WTC11 (cell line): ENCODE results near the gene LRRC47.

ENCODE experiments used
- IRF2 ChIP-seq: sonication (generic); formaldehyde crosslinking; IDR thresholded peaks from 2 replicates; pipeline ENCODE4 v1.8.0; 2022; ENCODE audit warnings: low read depth, missing genetic modification reagents, borderline replicate concordance
- NR1H2 ChIP-seq: sonication (generic); formaldehyde crosslinking; IDR thresholded peaks from 2 replicates; pipeline ENCODE4 v1.9.0; 2021; ENCODE audit warnings: mild to moderate bottlenecking, moderate library complexity, missing genetic modification reagents
- SP1 ChIP-seq: sonication (generic); formaldehyde crosslinking; conservative IDR thresholded peaks from 2 replicates; pipeline ENCODE4 v1.8.1; 2022; ENCODE audit warnings: missing genetic modification reagents
- TF ChIP-seq, protein P1 (sequence below): sonication (generic); formaldehyde crosslinking; conservative IDR thresholded peaks from 2 replicates; pipeline ENCODE4 v1.8.1; 2022; ENCODE audit warnings: mild to moderate bottlenecking, missing genetic modification reagents
- TF ChIP-seq, protein P2 (sequence below): fragments of 200-600 bp; IDR thresholded peaks from 2 replicates; pipeline ENCODE4 v1.8.0; 2022; ENCODE audit warnings: antibody characterized with exemption
- TF ChIP-seq, protein P3 (sequence below): sonication (generic); formaldehyde crosslinking; IDR thresholded peaks from 2 replicates; pipeline ENCODE4 v1.8.1; 2023; ENCODE audit warnings: mild to moderate bottlenecking, moderate library complexity, missing genetic modification reagents

DNA sequence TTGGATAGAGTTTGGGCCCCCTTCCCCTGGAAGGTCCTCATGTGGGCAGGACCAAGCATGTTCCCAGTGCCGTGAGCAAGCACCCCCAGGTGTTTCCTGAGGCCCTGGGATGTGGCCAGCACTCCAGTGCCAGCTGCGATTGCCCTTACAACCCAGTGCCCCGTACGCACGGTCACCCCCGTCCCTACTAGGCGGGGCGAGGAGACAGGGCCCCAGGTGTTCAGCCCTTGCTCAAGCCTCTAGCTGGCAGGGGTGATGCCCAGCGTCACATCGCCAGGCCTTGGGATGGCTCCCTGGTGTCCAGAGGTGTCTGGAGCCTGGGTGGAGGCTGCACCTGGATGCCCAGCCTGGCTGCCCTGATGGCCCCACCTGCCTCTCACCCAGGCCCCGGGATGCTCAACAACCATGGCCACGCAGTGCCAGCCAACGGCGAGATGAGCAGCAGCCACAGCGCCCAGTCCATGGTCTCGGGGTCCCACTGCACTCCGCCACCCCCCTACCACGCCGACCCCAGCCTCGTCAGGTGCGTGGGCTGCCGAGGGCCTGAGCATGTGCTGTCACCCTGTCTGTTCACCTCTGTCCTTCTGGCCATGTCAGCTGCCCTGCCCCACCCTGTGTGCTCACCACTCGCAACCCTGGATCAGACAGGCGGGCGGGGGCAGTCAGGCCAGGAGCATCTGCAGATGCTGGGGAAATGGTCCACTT, 65.6 kb downstream of the LRRC47 start:
- TF ChIP-seq, protein P1, sequence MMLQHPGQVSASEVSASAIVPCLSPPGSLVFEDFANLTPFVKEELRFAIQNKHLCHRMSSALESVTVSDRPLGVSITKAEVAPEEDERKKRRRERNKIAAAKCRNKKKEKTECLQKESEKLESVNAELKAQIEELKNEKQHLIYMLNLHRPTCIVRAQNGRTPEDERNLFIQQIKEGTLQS (CRISPR knock-in tag) = no peak
- TF ChIP-seq, protein P2, sequence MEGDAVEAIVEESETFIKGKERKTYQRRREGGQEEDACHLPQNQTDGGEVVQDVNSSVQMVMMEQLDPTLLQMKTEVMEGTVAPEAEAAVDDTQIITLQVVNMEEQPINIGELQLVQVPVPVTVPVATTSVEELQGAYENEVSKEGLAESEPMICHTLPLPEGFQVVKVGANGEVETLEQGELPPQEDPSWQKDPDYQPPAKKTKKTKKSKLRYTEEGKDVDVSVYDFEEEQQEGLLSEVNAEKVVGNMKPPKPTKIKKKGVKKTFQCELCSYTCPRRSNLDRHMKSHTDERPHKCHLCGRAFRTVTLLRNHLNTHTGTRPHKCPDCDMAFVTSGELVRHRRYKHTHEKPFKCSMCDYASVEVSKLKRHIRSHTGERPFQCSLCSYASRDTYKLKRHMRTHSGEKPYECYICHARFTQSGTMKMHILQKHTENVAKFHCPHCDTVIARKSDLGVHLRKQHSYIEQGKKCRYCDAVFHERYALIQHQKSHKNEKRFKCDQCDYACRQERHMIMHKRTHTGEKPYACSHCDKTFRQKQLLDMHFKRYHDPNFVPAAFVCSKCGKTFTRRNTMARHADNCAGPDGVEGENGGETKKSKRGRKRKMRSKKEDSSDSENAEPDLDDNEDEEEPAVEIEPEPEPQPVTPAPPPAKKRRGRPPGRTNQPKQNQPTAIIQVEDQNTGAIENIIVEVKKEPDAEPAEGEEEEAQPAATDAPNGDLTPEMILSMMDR = no peak
- TF ChIP-seq SP1 (CRISPR knock-in tag) (no peak), IRF2 (CRISPR knock-in tag) (no peak), NR1H2 (CRISPR knock-in tag) (no peak)
- TF ChIP-seq, protein P3, sequence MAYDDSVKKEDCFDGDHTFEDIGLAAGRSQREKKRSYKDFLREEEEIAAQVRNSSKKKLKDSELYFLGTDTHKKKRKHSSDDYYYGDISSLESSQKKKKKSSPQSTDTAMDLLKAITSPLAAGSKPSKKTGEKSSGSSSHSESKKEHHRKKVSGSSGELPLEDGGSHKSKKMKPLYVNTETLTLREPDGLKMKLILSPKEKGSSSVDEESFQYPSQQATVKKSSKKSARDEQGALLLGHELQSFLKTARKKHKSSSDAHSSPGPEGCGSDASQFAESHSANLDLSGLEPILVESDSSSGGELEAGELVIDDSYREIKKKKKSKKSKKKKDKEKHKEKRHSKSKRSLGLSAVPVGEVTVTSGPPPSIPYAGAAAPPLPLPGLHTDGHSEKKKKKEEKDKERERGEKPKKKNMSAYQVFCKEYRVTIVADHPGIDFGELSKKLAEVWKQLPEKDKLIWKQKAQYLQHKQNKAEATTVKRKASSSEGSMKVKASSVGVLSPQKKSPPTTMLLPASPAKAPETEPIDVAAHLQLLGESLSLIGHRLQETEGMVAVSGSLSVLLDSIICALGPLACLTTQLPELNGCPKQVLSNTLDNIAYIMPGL (CRISPR knock-in tag) = no peak
